H1 (cell line): ENCODE data around the gene DCP1B. TPM values are rescaled to one million over a fixed set of nuclear protein-coding genes. Genes with fewer than 3 reads are reported as not detected.

Source experiments
- CTCF ChIA-PET: fragments of 300-600 bp; sonication (Branson Sonifier 250); formaldehyde crosslinking; loops from one replicate; lab custom pipeline; 2021; ENCODE audit not compliant: partially characterized antibody; lab: Charles Lee
- POLR2A ChIA-PET: fragments of 300-600 bp; sonication (Branson Sonifier 250); formaldehyde crosslinking; loops from one replicate; lab custom pipeline; 2021; ENCODE audit warnings: inconsistent platforms; ENCODE audit not compliant: partially characterized antibody; lab: Charles Lee
- DNase-seq, 2 experiments: peaks; one replicate each; pipeline versions ENCODE4 v3.0.0 to v3.0.0-alpha.2; 2010 to 2022; ENCODE audit warnings: low spot score in 2 of 2, low read depth in 1 of 2, mixed read lengths in 1 of 2
- FAIRE-seq: peaks from 2 replicates; lab custom pipeline; 2011; peaks lifted over from hg19 to GRCh38; lab: Jason Lieb, UNC
- H2AFZ ChIP-seq: 2 replicates; pipeline ENCODE4 v1.8.1; 2012; ENCODE audit warnings: low read length, inconsistent platforms
- H2AK5ac ChIP-seq: 2 replicates; pipeline ENCODE4 v1.6.1; 2013; ENCODE audit warnings: low read depth, low read length
- H2BK120ac ChIP-seq: replicated peaks from 2 replicates; pipeline ENCODE3; 2013; ENCODE audit warnings: low read depth, low read length, inconsistent platforms
- H2BK12ac ChIP-seq: 2 replicates; pipeline ENCODE4 v1.6.1; 2013; ENCODE audit warnings: low read depth, low read length
- H2BK15ac ChIP-seq: 2 replicates; pipeline ENCODE4 v1.6.1; 2013; ENCODE audit warnings: low read length
- H2BK20ac ChIP-seq: 2 replicates; pipeline ENCODE4 v1.6.1; 2013; ENCODE audit warnings: low read length
- H2BK5ac ChIP-seq: 2 replicates; pipeline ENCODE4 v1.6.1; 2013; ENCODE audit warnings: low read depth, low read length
- H3K14ac ChIP-seq: 2 replicates; pipeline ENCODE4 v1.6.1; 2013; ENCODE audit warnings: inconsistent platforms; ENCODE audit not compliant: insufficient read length
- H3K18ac ChIP-seq: 2 replicates; pipeline ENCODE4 v1.6.1; 2013; ENCODE audit warnings: low read length; ENCODE audit errors: extremely low read depth
- H3K23ac ChIP-seq: 2 replicates; pipeline ENCODE4 v1.6.1; 2013; ENCODE audit warnings: inconsistent platforms; ENCODE audit not compliant: insufficient read length
- H3K23me2 ChIP-seq: 2 replicates; pipeline ENCODE4 v1.6.1; 2013; ENCODE audit warnings: low read depth, low read length
- H3K27ac ChIP-seq: 2 replicates; pipeline ENCODE4 v1.6.1; 2011; ENCODE audit warnings: low read depth, low read length, inconsistent platforms
- H3K27me3 ChIP-seq, 4 experiments: replicated peaks in 1 of 4; 1 replicate in 1 of 4; 2 replicates in 3 of 4; pipeline versions ENCODE4 v1.6.1 to v1.8.1; 2011 to 2013; ENCODE audit warnings: low read length in 3 of 4, mild to moderate bottlenecking in 3 of 4, inconsistent platforms in 2 of 4, mixed read lengths in 2 of 4, moderate library complexity in 1 of 4; ENCODE audit not compliant: control insufficient read depth in 3 of 4, insufficient read depth in 3 of 4; ENCODE audit errors: extremely low read depth in 1 of 4
- H3K36me3 ChIP-seq, 4 experiments: 2 replicates each; pipeline versions ENCODE4 v1.6.1 to v1.8.1; 2011 to 2013; ENCODE audit warnings: mild to moderate bottlenecking in 4 of 4, low read length in 3 of 4, moderate library complexity in 2 of 4, control low read depth in 1 of 4, inconsistent platforms in 1 of 4; ENCODE audit not compliant: insufficient read depth in 4 of 4, control insufficient read depth in 2 of 4
- H3K4ac ChIP-seq: replicated peaks from 2 replicates; pipeline ENCODE3; 2013; ENCODE audit warnings: low read length, low read depth, mixed read lengths, inconsistent platforms; ENCODE audit not compliant: insufficient read length
- H3K4me1 ChIP-seq, 4 experiments: replicated peaks in 1 of 4; 1 replicate in 1 of 4; 2 replicates in 3 of 4; pipeline versions ENCODE4 v1.6.1 to v1.8.1; 2011 to 2013; ENCODE audit warnings: low read length in 3 of 4, inconsistent platforms in 2 of 4, mixed read lengths in 1 of 4; ENCODE audit not compliant: insufficient read depth in 4 of 4, control insufficient read depth in 3 of 4
- H3K4me2 ChIP-seq, 2 experiments: 2 replicates each; pipeline versions ENCODE4 v1.6.1 to v1.8.1; 2011 to 2013; ENCODE audit warnings: low read depth in 2 of 2, low read length in 2 of 2, control low read depth in 1 of 2, inconsistent platforms in 1 of 2, mild to moderate bottlenecking in 1 of 2; ENCODE audit not compliant: insufficient read depth in 1 of 2
- H3K4me3 ChIP-seq, 4 experiments: fragments of 200-600, 300-600 bp in 1 of 4; sonication (generic), shearing (Covaris generic), sonication (Bioruptor Twin) in 1 of 4; 2 replicates each; pipeline versions ENCODE4 v1.5.1 to v1.8.1; 2011 to 2016; ENCODE audit warnings: low read length in 4 of 4, low read depth in 3 of 4, control low read depth in 2 of 4, inconsistent platforms in 2 of 4, mild to moderate bottlenecking in 2 of 4, mixed read lengths in 1 of 4, moderate library complexity in 1 of 4; ENCODE audit not compliant: insufficient read depth in 2 of 4; ENCODE audit errors: extremely low read depth in 1 of 4
- H3K56ac ChIP-seq: replicated peaks from 2 replicates; pipeline ENCODE3; 2013; ENCODE audit warnings: low read depth, mild to moderate bottlenecking, mixed read lengths, low read length, inconsistent platforms; ENCODE audit not compliant: insufficient read length
- H3K79me1 ChIP-seq: 2 replicates; pipeline ENCODE4 v1.6.1; 2013; ENCODE audit warnings: low read depth, low read length, control low read depth
- H3K79me2 ChIP-seq, 2 experiments: 2 replicates each; pipeline versions ENCODE4 v1.6.1 to v1.8.1; 2012 to 2013; ENCODE audit warnings: low read length in 2 of 2, mild to moderate bottlenecking in 2 of 2, inconsistent platforms in 1 of 2; ENCODE audit not compliant: insufficient read depth in 2 of 2, control insufficient read depth in 1 of 2
- H3K9ac ChIP-seq, 4 experiments: replicated peaks in 1 of 4; 1 replicate in 1 of 4; 2 replicates in 3 of 4; pipeline versions ENCODE4 v1.6.1 to v1.8.1; 2011 to 2013; ENCODE audit warnings: low read depth in 3 of 4, low read length in 3 of 4, control low read depth in 2 of 4, mild to moderate bottlenecking in 2 of 4, moderate library complexity in 2 of 4, inconsistent platforms in 1 of 4; ENCODE audit errors: extremely low read depth in 1 of 4
- H3K9me3 ChIP-seq, 2 experiments: 2 replicates each; pipeline versions ENCODE4 v1.6.1 to v1.8.1; 2012 to 2013; ENCODE audit warnings: mild to moderate bottlenecking in 2 of 2, moderate library complexity in 2 of 2, control low read depth in 1 of 2, inconsistent platforms in 1 of 2, low read depth in 1 of 2, low read length in 1 of 2, mixed read lengths in 1 of 2; ENCODE audit not compliant: insufficient read depth in 2 of 2
- H4K20me1 ChIP-seq, 2 experiments: replicated peaks in 1 of 2; 2 replicates each; pipeline versions ENCODE3 to v1.8.1; 2011 to 2013; ENCODE audit warnings: inconsistent platforms in 2 of 2, low read length in 2 of 2, mild to moderate bottlenecking in 1 of 2; ENCODE audit not compliant: insufficient read depth in 2 of 2, control insufficient read depth in 1 of 2
- H4K5ac ChIP-seq: 2 replicates; pipeline ENCODE4 v1.6.1; 2013; ENCODE audit warnings: low read length, low read depth, mixed read lengths, inconsistent platforms; ENCODE audit not compliant: insufficient read length
- H4K8ac ChIP-seq: 2 replicates; pipeline ENCODE4 v1.8.0; 2013; ENCODE audit warnings: mild to moderate bottlenecking, moderate library complexity, low read length, inconsistent platforms; ENCODE audit not compliant: insufficient read depth; ENCODE audit errors: extremely low read depth
- H4K91ac ChIP-seq: replicated peaks from 2 replicates; pipeline ENCODE3; 2013; ENCODE audit warnings: low read length, mixed read lengths, inconsistent platforms; ENCODE audit not compliant: insufficient read length
- CEBPB ChIP-seq: IDR thresholded peaks from 2 replicates; pipeline ENCODE4 v1.6.1; 2012; ENCODE audit warnings: low read depth, low read length
- CREB1 ChIP-seq: IDR thresholded peaks from 2 replicates; pipeline ENCODE4 v1.6.1; 2012; ENCODE audit warnings: inconsistent platforms
- GTF2F1 ChIP-seq: IDR thresholded peaks from 2 replicates; pipeline ENCODE4 v1.6.1; 2012; ENCODE audit warnings: low read depth, low read length, improper control_type of control experiment, borderline replicate concordance
- HDAC6 ChIP-seq: IDR thresholded peaks from one replicate; pipeline ENCODE4 v1.7.1; 2012; ENCODE audit warnings: low read depth, mild to moderate bottlenecking, inconsistent platforms, low read length, moderate library complexity
- JUND ChIP-seq: IDR thresholded peaks from 2 replicates; pipeline ENCODE4 v1.6.1; 2011; ENCODE audit warnings: mild to moderate bottlenecking, improper control_type of control experiment, low read length
- PHF8 ChIP-seq: fragments of 200-600 bp; sonication (generic); conservative IDR thresholded peaks from 2 replicates; pipeline ENCODE4 v1.7.1; 2012; ENCODE audit warnings: low read depth, mild to moderate bottlenecking, inconsistent platforms, low read length, moderate library complexity
- RBBP5 ChIP-seq: IDR thresholded peaks from 2 replicates; pipeline ENCODE4 v1.7.1; 2012; ENCODE audit warnings: low read depth, mild to moderate bottlenecking, inconsistent platforms, low read length, moderate library complexity, borderline replicate concordance
- RNF2 ChIP-seq: fragments of 200-900, 300-1000 bp; sonication (generic); IDR thresholded peaks from 2 replicates; pipeline ENCODE4 v1.7.1; 2016; ENCODE audit warnings: borderline replicate concordance, low read depth, mild to moderate bottlenecking, antibody characterized with exemption, low read length; ENCODE audit not compliant: poor library complexity, severe bottlenecking; ENCODE audit errors: missing control alignments
- RXRA ChIP-seq: IDR thresholded peaks from 2 replicates; pipeline ENCODE4 v1.6.1; 2011; ENCODE audit warnings: low read depth, mild to moderate bottlenecking, low read length, moderate library complexity; ENCODE audit not compliant: insufficient read depth
- SIN3A ChIP-seq, 2 experiments: IDR thresholded peaks in 1 of 2; conservative IDR thresholded peaks in 1 of 2; 2 replicates each; pipeline ENCODE4 v1.6.1; 2011 to 2012; ENCODE audit warnings: low read length in 2 of 2, improper control_type of control experiment in 1 of 2, low read depth in 1 of 2, mild to moderate bottlenecking in 1 of 2
- SP1 ChIP-seq: IDR thresholded peaks from 2 replicates; pipeline ENCODE4 v1.6.1; 2011; ENCODE audit warnings: low read depth, low read length
- SUZ12 ChIP-seq: fragments of 200-600 bp; sonication (generic); IDR thresholded peaks from 2 replicates; pipeline ENCODE4 v1.6.1; 2012; ENCODE audit warnings: mild to moderate bottlenecking, inconsistent platforms, low read length, moderate library complexity, mixed read lengths
- WGBS, 2 experiments: shearing (Covaris generic) in 1 of 2; methylation state at CpG; one replicate each; pipeline versions ENCODE4 v1.1.6 to v1.1.7; 2013 to 2015; ENCODE audit warnings: low lambda C conversion rate in 2 of 2, mixed read lengths in 2 of 2, inconsistent platforms in 1 of 2, low coverage in 1 of 2, missing lambda C conversion rate in 1 of 2; ENCODE audit not compliant: insufficient replicate concordance in 2 of 2, insufficient coverage in 1 of 2, insufficient read length in 1 of 2; ENCODE audit errors: extremely low coverage in 1 of 2, missing lambda C conversion rate in 1 of 2; 5-methylcytosine and 5-hydroxymethylcytosine counted together
- polyA plus RNA-seq, 7 experiments: library from polyadenylated mRNA; depleted of rRNA in 3 of 7; stranded (reverse) in 5 of 7; unstranded in 2 of 7; fragments of >200 nt in 5 of 7; fragments of 200-250 nt in 2 of 7; gene quantifications; 1 replicate in 5 of 7; 2 replicates in 1 of 7; 4 replicates in 1 of 7; pipeline versions ENCODE4 v1.2.1 to v1.2.3, GENCODE V29; 2011 to 2013; ENCODE audit warnings: missing spikeins in 2 of 7, mixed read lengths in 2 of 7
- total RNA-seq: library from RNA; stranded (reverse); fragmentation: NEBNext Ultra II Directional; extraction: Animal tissue kit (Norgen Biotek cat#: 25700); gene quantifications from 2 replicates; pipeline ENCODE4 v1.2.1, GENCODE V29; 2021
- TF ChIP-seq, protein P1 (sequence below): IDR thresholded peaks from 2 replicates; pipeline ENCODE4 v1.6.1; 2012; ENCODE audit warnings: inconsistent platforms

Gene DCP1B
- total and polyA plus RNA-seq, 2 of the 8 experiments (the other 6 are each of a cell fraction or from before 2014, with no cell fraction given), result 14.8 to 29.0 TPM

DNA sequence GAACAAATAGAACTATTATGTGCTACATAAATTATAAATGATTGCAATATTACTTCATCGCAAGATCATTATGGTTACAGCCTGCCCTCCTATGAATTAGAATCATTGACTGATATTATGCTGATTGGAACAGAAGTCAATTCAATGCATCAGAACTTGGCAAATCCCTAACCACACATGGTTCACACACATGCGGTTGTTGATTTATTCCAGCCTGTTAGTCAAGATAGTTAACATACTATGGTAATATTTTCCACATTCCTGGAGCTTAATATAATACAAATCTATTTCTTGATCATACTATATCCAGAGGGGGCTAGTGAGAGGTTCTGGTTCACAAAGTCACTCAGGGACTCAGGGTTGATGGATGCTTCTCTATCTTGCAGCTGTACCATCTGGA, 38.8 kb upstream of the DCP1B start:
- Histone ChIP-seq H3K23me2 (no peaks in the 10 kb centered on the region), H3K27me3 (no peaks in the 10 kb centered on the region), H2BK15ac (no peak overlapping the region; the same call in 1 of the 2 replicates), H2BK12ac (no peak overlapping the region), H2BK20ac (no peak overlapping the region), H3K14ac (no peak overlapping the region), H4K91ac (no peak overlapping the region), H2BK120ac (no peak overlapping the region), H2AFZ (no peak overlapping the region), H3K79me2 (no peaks in the 10 kb centered on the region), H3K27ac (no peak overlapping the region), H2AK5ac (no peak overlapping the region), H4K8ac (no peak overlapping the region), H3K4ac (no peak overlapping the region), H4K5ac (no peak overlapping the region), H3K9ac (no peak overlapping the region), H3K36me3 (no peaks in the 10 kb centered on the region), H4K20me1 (no peaks in the 10 kb centered on the region), H3K4me3 (no peak overlapping the region), H3K9me3 (no peaks in the 10 kb centered on the region), H2BK5ac (no peak overlapping the region), H3K79me1 (no peaks in the 10 kb centered on the region), H3K4me1 (no peaks in the 10 kb centered on the region), H3K18ac (no peak overlapping the region), H3K23ac (no peak overlapping the region), H3K56ac (no peak overlapping the region), H3K4me2 (no peak overlapping the region)
- no peak for DNase-seq
- POLR2A ChIA-PET, result no interaction called here
- WGBS, 2 experiments, result 86% methylated on average over 2 of the region's 2 CpGs; no CpG with 5 or more reads in 1 of the 2 experiments
- CTCF ChIA-PET, result no interaction called here
- no peak for FAIRE-seq
- TF ChIP-seq JUND (no peak), CREB1 (no peak), PHF8 (no peak), RNF2 (no peak), SUZ12 (no peak), SP1 (no peak), RBBP5 (no peak), HDAC6 (no peak), CEBPB (no peak), GTF2F1 (no peak), RXRA (no peak), SIN3A (conservative IDR thresholded peaks at IDR 0.05 in 1 of 2, IDR thresholded peaks at IDR 0.05 in 1 of 2; ENCODE audit: low read depth in 1 of 2, low read length in 2 of 2) (no peak)
- TF ChIP-seq, protein P1, sequence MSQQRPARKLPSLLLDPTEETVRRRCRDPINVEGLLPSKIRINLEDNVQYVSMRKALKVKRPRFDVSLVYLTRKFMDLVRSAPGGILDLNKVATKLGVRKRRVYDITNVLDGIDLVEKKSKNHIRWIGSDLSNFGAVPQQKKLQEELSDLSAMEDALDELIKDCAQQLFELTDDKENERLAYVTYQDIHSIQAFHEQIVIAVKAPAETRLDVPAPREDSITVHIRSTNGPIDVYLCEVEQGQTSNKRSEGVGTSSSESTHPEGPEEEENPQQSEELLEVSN, result no peak
